SK-N-SH (cell line): Measurements from ENCODE around the gene CNTN2.

Experiments
- EP300 ChIP-seq, 2 experiments: IDR thresholded peaks; 2 replicates each; pipeline versions ENCODE4 v1.4.0 to v1.6.1; 2012; ENCODE audit warnings: borderline replicate concordance in 1 of 2, low read depth in 1 of 2, low read length in 1 of 2
- FOXM1 ChIP-seq: IDR thresholded peaks from 2 replicates; pipeline ENCODE4 v1.4.0; 2012; ENCODE audit warnings: low read depth, mild to moderate bottlenecking
- POLR2AphosphoS5 ChIP-seq: IDR thresholded peaks from 2 replicates; pipeline ENCODE4 v1.6.1; 2012; ENCODE audit warnings: low read depth, low read length
- SMC3 ChIP-seq: IDR thresholded peaks from 2 replicates; pipeline ENCODE4 v1.6.1; 2012; ENCODE audit warnings: low read depth, low read length, improper control_type of control experiment
- TCF12 ChIP-seq: IDR thresholded peaks from 2 replicates; pipeline ENCODE4 v1.4.0; 2012
- TEAD4 ChIP-seq: IDR thresholded peaks from 2 replicates; pipeline ENCODE4 v1.4.0; 2012; ENCODE audit warnings: mild to moderate bottlenecking, borderline replicate concordance; ENCODE audit not compliant: insufficient read depth
- YY1 ChIP-seq: IDR thresholded peaks from 2 replicates; pipeline ENCODE4 v1.4.0; 2012; ENCODE audit warnings: low read depth, mild to moderate bottlenecking
- TF ChIP-seq, protein P1 (sequence below): IDR thresholded peaks from 2 replicates; pipeline ENCODE4 v1.4.0; 2012; ENCODE audit warnings: low read depth, borderline replicate concordance
- TF ChIP-seq, protein P2 (sequence below): fragments of 200-600 bp; sonication (generic); IDR thresholded peaks from 2 replicates; pipeline ENCODE4 v1.6.1; 2017; ENCODE audit warnings: antibody characterized with exemption, mild to moderate bottlenecking, moderate library complexity

DNA sequence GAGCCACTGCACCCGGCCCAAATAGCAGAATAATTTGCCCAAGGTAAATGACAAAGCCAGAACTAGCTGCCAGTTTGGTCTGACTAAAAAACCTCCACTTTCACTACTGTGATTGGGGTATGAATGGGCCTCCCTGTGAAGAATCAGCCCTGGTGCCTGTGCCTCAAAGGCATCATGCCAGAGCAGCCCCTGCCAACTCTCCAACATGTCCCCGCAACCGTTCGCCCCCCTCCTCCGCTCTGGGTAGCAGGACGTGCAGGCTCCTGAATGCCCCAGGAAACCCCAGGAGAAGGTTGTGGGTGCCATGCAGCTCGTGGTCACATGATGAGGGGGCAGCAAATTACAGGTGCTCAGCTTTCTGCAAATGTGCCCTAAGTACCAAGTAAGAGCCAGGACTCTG, 14.6 kb upstream of the CNTN2 start:
- TF ChIP-seq, protein P1, sequence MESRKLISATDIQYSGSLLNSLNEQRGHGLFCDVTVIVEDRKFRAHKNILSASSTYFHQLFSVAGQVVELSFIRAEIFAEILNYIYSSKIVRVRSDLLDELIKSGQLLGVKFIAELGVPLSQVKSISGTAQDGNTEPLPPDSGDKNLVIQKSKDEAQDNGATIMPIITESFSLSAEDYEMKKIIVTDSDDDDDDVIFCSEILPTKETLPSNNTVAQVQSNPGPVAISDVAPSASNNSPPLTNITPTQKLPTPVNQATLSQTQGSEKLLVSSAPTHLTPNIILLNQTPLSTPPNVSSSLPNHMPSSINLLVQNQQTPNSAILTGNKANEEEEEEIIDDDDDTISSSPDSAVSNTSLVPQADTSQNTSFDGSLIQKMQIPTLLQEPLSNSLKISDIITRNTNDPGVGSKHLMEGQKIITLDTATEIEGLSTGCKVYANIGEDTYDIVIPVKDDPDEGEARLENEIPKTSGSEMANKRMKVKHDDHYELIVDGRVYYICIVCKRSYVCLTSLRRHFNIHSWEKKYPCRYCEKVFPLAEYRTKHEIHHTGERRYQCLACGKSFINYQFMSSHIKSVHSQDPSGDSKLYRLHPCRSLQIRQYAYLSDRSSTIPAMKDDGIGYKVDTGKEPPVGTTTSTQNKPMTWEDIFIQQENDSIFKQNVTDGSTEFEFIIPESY = no peak
- TF ChIP-seq TCF12 (no peak), TEAD4 (no peak), FOXM1 (no peak), YY1 (no peak), SMC3 (no peak), POLR2AphosphoS5 (no peak), EP300 (IDR thresholded peaks at IDR 0.05; ENCODE audit: borderline replicate concordance in 1 of 2, low read depth in 1 of 2, low read length in 1 of 2) (no peak)
- TF ChIP-seq, protein P2, sequence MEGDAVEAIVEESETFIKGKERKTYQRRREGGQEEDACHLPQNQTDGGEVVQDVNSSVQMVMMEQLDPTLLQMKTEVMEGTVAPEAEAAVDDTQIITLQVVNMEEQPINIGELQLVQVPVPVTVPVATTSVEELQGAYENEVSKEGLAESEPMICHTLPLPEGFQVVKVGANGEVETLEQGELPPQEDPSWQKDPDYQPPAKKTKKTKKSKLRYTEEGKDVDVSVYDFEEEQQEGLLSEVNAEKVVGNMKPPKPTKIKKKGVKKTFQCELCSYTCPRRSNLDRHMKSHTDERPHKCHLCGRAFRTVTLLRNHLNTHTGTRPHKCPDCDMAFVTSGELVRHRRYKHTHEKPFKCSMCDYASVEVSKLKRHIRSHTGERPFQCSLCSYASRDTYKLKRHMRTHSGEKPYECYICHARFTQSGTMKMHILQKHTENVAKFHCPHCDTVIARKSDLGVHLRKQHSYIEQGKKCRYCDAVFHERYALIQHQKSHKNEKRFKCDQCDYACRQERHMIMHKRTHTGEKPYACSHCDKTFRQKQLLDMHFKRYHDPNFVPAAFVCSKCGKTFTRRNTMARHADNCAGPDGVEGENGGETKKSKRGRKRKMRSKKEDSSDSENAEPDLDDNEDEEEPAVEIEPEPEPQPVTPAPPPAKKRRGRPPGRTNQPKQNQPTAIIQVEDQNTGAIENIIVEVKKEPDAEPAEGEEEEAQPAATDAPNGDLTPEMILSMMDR = no peak
